ENCODE measurements around the gene CEP95. TPM values are rescaled to one million over a fixed set of nuclear protein-coding genes. Genes with fewer than 3 reads are reported as not detected.

CEP95 gene
- total and polyA plus RNA-seq, 10 of the 15 experiments (the other 5 are each of a cell fraction or from before 2014, with no cell fraction given), result 17.7 to 54.9 (median 29.6) TPM

- ChIA-PET POLR2A (interaction anchor here (0.5 kb wide), 1 partner anchor 91 kb away, joined by 4 read pairs; no protein-coding TSS in a partner anchor), CTCF (interaction anchor here (2.3 to 17.7 kb wide), 2 partner anchors 79 to 149 kb away, joined by 13 to 350 read pairs; no protein-coding TSS in a partner anchor), SMC1A (ENCODE audit: uncharacterized antibody, unreplicated experiment) (interaction anchor here (1.9 to 6.6 kb wide), 3 partner anchors 10 to 149 kb away, joined by 7 to 70 read pairs (median 11); no protein-coding TSS in a partner anchor), RAD21 (ENCODE audit: unreplicated experiment) (interaction anchor here (0.6 to 1.2 kb wide), 3 partner anchors 80 to 155 kb away, joined by 4 read pairs; no protein-coding TSS in a partner anchor)
- Histone ChIP-seq H4K20me1 (ENCODE audit: control insufficient read depth, insufficient read depth) (peaks cover 6% of the 10 kb centered on the region), H2AFZ (ENCODE audit: control insufficient read depth, low read depth, low read length) (no peak overlapping the region), H3K27me3 (replicated peaks in 1 of 2; ENCODE audit: control insufficient read depth in 2 of 2, insufficient read depth in 2 of 2, low read length in 1 of 2) (no peaks in the 10 kb centered on the region), H3K4me3 (no peak overlapping the region), H3K36me3 (ENCODE audit: control insufficient read depth in 2 of 2, insufficient read depth in 2 of 2, low read length in 1 of 2) (peaks cover 14 to 44% of the 10 kb centered on the region in 2 experiments), H3K4me1 (ENCODE audit: control insufficient read depth, insufficient read depth, low read length) (peaks cover 15% of the 10 kb centered on the region; the same call in 1 of the 2 replicates), H3K27ac (ENCODE audit: control insufficient read depth, insufficient read depth) (no peak overlapping the region), H3K79me2 (ENCODE audit: control insufficient read depth, insufficient read depth, low read length) (peaks cover 67% of the 10 kb centered on the region), H3K4me2 (ENCODE audit: control insufficient read depth, insufficient read depth) (0 out of 2 replicates have a peak overlapping the region, but pooled peaks have one; percentile 22), H3K9me3 (replicated peaks; ENCODE audit: control insufficient read depth, insufficient read depth, low read length) (no peaks in the 10 kb centered on the region), H3K9ac (ENCODE audit: control insufficient read depth, insufficient read depth, low read length) (no peak overlapping the region)
- intact Hi-C loops (cut with micrococcal nuclease; ENCODE audit: unreplicated experiment), result no loop called here
- ATAC-seq (no peak), FAIRE-seq (no peak), DNase-seq (ENCODE audit: low read depth, low spot score) (no peak)
- TF ChIP-seq POLR2AphosphoS5 (IDR thresholded peaks at IDR 0.05; ENCODE audit: low read length) (peak; percentile 81), BACH1 (IDR thresholded peaks at IDR 0.05; ENCODE audit: borderline replicate concordance) (peak; percentile 39; the same call in 1 of the 2 replicates), ATF7 (IDR thresholded peaks at IDR 0.05; ENCODE audit: low read depth) (no peak), SMAD5 (IDR thresholded peaks at IDR 0.05; ENCODE audit: low read depth) (0 out of 2 replicates have a peak, but pooled peaks have one; percentile 51), HDAC6 (IDR thresholded peaks at IDR 0.05; ENCODE audit: unreplicated experiment) (peak; percentile 63)
- WGBS (ENCODE audit: insufficient coverage, insufficient replicate concordance, low lambda C conversion rate, missing lambda C conversion rate), result 81% methylated on average over 6 of the region's 6 CpGs
- BruUV-seq (replicated peaks), result TSS peak; percentile 9
- in situ Hi-C loops (cut with MboI), result loop anchor here (10.0 kb wide), 2 partner anchors 145 to 655 kb away; partner anchors contain the start of gene SMARCD2
Measured at GRCh38 chr17:64499805-64500486, 6.8 kb upstream of the CEP95 start.

GRCh38 chr17:64500487-64500859 lies 6.3 kb upstream of the CEP95 start:
- no peaks in the 10 kb centered on the region for H3K9me3 ChIP-seq (replicated peaks; ENCODE audit: control insufficient read depth, insufficient read depth, low read length)
- TF ChIP-seq TCF12 (IDR thresholded peaks at IDR 0.05; ENCODE audit: low read depth, low read length), result no peak
- 0 out of 2 replicates have a peak, but pooled peaks have one; percentile 27 for TF ChIP-seq BCLAF1 (IDR thresholded peaks at IDR 0.05)
- TF ChIP-seq POLR2AphosphoS5 (IDR thresholded peaks at IDR 0.05; ENCODE audit: low read length), result peak; percentile 3; the same call in 1 of the 2 replicates
- WGBS (ENCODE audit: insufficient coverage, insufficient replicate concordance, low lambda C conversion rate, missing lambda C conversion rate), result 96% methylated on average over 8 of the region's 8 CpGs
- CTCF ChIA-PET, result interaction anchor here (17.7 kb wide), 1 partner anchor 80 kb away, joined by 350 read pairs; no protein-coding TSS in a partner anchor
- intact Hi-C loops (cut with micrococcal nuclease; ENCODE audit: unreplicated experiment) (no loop called here), in situ Hi-C loops (cut with MboI) (loop anchor here (10.0 kb wide), 2 partner anchors 144 to 656 kb away; partner anchors contain the start of gene SMARCD2)
- no peak overlapping the region for H3K4me2 ChIP-seq (ENCODE audit: control insufficient read depth, insufficient read depth)
- peaks cover 14 to 45% of the 10 kb centered on the region in 2 experiments for H3K36me3 ChIP-seq (ENCODE audit: control insufficient read depth in 2 of 2, insufficient read depth in 2 of 2, low read length in 1 of 2)
- POLR2A ChIA-PET, result no interaction called here
- H4K20me1 ChIP-seq (ENCODE audit: control insufficient read depth, insufficient read depth), result peaks cover 10% of the 10 kb centered on the region
- ATAC-seq (no peak), FAIRE-seq (no peak), DNase-seq (ENCODE audit: low read depth, low spot score) (no peak)
- H3K4me3 ChIP-seq, result no peak overlapping the region
- BruUV-seq (replicated peaks), result no TSS peak
- no peak overlapping the region for H3K27ac ChIP-seq (ENCODE audit: control insufficient read depth, insufficient read depth)
- RAD21 ChIA-PET (ENCODE audit: unreplicated experiment), result interaction anchor here (1.2 kb wide), 1 partner anchor 80 kb away, joined by 4 read pairs; no protein-coding TSS in a partner anchor
- SMC1A ChIA-PET (ENCODE audit: uncharacterized antibody, unreplicated experiment), result interaction anchor here (6.6 kb wide), 1 partner anchor 81 kb away, joined by 70 read pairs; no protein-coding TSS in a partner anchor
- H3K9ac ChIP-seq (ENCODE audit: control insufficient read depth, insufficient read depth, low read length), result no peak overlapping the region
- no peaks in the 10 kb centered on the region for H3K27me3 ChIP-seq (replicated peaks in 1 of 2; ENCODE audit: control insufficient read depth in 2 of 2, insufficient read depth in 2 of 2, low read length in 1 of 2)
- H2AFZ ChIP-seq (ENCODE audit: control insufficient read depth, low read depth, low read length), result no peak overlapping the region
- peaks cover 15% of the 10 kb centered on the region; the same call in 1 of the 2 replicates for H3K4me1 ChIP-seq (ENCODE audit: control insufficient read depth, insufficient read depth, low read length)
- H3K79me2 ChIP-seq (ENCODE audit: control insufficient read depth, insufficient read depth, low read length), result peaks cover 67% of the 10 kb centered on the region

All from GM12878 (cell line).